HG03342 (cell line): Measurements from ENCODE around the gene MAS1L.
A peak's percentile ranks its signal among the peaks of the same experiment; 100 is the strongest.

Experiments
- ATAC-seq: cut with Tn5 transposase; IDR thresholded peaks from one replicate; pipeline ENCODE4 v1.9.1; 2021; ENCODE audit warnings: mild to moderate bottlenecking, moderate library complexity; ENCODE audit not compliant: unreplicated experiment

The MAS1L gene

DNA sequence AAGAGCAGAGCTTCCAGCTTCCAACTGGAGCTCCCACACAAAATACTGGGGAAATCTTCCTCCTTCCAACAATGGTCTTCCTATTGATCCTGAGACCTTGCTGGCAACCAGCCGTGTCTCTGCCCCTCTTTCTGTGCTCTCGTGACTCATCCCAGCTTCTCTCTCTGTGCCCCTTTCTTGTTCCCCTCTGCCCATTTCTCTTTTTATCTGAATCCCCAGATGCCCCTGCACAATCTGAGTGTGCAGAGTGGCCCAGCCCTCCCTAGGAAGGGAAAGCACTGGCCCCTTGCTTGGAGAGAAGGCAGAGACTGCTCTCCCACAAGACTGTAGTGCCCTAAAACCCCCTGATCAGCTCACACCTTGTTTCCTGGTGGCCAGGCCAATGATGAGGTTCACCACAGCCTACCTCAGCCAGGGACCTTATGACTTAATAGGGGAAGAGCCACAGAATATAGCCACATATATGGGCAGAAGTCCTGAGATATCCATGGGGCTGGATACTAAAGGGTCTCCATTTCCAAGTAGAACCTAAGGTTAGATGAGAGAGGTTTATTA, 23.1 kb upstream of the MAS1L start:
- no peak for ATAC-seq

DNA sequence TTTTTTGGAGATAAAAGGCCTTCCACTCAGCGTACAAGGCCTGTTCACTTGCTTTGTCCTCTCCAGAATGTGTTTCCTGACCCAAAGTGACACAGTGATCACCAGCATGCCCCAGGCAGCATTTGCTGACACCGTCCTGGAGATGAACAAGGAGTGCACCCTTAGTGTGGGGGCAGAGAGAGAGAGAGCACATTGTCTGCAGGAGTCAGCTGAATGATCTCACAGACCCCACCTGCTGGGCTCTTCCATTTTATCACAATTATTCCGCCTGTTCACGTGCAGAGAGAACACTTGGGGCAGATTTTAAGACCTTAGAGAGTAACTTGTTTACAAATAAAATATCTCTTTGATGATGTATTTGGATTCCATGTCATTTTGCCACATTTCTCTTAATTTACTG, 22.4 kb upstream of the MAS1L start:
- no peak for ATAC-seq

DNA sequence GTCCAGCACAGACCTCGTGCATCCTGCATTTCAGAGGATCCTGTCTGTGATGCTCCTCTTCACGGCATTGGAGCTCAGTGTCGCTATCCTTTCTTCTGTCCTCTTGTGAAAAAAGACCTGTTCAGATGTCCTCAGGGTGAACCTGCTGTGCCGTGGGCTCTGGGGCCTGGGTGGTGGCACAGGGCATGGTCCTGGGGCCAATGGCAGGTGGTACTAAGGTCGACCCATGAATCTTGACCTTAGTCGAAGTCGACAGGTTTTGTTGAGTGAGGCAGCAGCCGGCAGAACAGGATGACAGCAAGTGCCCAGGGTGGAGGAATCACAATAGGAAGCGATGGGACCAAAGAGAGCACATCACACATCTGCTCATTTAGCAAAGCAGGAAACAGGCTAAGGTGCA, 22.0 kb upstream of the MAS1L start:
- ATAC-seq, result peak; percentile 8

DNA sequence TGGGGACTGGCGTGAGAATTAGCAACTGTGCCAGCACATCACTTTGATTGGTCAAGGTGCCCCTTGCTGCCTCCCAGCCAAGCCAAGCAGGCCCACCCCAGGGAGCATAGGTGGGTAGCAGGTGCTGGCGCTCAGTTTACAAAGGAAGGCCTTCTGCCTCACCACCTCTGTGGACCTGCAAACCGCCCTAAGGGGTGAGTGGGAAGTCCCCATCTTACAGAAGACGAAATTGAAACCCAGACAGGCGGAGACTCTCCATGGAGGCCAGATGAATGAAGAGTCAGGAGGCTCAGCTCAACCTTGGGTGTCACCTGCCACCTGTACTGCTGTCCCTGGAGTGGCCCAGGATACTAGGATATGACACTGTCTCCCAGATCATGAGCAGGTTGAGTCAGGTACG, 21.5 kb upstream of the MAS1L start:
- ATAC-seq, result peak; percentile 75

DNA sequence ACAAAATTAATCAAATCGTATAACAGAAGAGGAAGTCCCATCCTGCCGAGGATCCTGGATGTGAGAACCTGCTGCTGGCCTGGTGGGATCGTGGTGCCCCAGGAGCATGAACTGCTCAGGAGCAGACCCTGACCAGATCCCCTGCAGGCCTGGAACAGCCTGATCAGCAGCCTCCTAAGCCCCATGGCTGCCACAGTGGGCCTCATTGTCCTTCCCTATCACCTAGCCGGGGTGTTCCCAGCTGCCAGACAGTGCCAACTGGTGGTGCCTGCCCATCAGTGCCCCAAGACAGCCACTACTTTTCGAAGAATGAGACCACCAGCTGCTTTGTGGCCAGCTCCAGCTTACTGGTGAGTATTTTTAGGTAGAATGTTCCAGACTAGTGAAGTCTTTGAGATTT, 19.6 kb upstream of the MAS1L start:
- ATAC-seq, result no peak

DNA sequence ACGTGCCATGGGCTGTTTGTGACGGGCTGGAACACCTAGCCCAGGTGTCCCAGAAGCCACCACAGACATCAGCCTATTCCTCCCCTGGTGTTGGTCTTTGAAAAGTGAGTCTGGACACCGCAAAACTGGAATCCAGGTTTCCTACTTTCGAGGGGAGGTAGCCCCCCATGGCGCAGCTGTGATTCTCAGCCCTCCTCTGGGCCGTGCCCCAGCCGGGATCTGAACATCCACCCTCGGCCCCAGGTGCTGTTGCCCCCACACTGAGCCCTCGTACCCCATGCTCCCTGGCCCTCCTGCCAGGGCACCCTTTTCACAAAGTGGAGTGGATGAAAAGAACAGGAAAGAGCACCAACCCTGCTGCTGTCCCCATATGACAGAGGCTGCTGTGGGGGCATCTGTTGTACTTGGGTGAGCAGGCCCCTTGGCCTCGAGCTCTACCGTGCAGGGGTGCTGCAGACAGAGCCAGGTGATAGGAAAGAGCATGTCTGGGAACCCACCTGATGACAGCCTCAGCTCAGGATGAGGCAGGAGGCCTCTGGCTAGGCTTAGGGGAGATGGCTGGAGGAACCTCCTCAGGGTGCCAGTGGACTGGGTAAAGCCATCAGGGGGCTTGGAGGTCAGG, 18.8 kb upstream of the MAS1L start:
- no peak for ATAC-seq

DNA sequence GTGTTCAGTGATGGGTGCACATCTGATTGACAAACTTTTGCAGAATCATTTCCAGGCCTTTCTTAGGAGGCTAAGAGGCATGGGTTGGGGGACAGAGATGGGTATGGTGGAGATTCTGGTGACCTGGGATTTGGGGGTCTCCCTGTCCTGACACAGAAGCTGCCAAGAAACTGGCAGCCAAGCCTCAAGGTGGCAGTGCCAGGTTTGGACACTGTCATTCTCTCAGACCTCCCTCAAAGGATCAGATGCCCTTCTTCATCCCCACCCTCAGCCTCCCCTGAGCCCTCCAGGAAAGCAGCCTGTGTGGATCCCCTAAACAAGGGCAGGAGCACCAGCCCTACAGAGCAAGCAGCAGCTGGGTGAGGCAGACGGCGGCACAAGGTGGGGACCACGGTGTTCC, 18.1 kb upstream of the MAS1L start:
- no peak for ATAC-seq

DNA sequence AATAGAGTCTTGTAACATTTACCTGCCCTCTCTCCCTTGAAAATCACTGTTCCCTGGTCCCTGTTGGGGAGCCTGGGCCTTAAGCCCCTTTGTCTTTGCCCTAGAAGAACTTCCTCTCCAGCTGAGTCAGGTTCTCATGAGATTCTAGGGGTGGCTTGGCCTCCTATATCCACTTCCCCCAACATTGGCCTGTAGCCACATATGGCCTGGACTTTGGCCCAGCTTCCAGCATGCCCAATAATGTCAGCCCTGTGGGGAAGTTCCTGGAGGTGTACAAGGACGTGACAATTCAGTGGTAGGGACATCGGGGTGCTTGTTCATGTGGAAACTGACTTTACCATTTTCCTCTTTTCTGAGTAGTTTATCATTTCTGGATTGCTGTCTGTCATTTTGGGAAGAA, 17.2 kb upstream of the MAS1L start:
- ATAC-seq, result no peak

DNA sequence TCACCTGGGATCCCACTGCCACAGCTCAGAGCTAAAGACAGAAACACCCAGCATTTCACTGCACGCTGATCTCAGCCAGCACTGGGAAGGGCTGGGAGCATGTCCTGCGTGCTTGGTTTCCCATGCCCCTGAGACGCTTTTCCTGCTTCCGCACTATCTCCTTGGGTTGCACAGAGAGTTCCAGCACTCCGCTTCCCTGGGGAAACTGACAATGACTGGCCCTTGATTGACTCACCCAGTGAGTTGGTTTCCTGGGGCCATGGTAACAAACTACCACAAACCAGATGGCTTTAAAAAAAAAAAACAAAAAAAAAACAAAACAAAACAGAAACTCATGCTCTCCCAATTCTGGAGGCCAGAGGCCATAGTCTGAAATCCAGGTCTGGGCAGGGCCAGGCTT, 14.8 kb upstream of the MAS1L start:
- ATAC-seq, result no peak

DNA sequence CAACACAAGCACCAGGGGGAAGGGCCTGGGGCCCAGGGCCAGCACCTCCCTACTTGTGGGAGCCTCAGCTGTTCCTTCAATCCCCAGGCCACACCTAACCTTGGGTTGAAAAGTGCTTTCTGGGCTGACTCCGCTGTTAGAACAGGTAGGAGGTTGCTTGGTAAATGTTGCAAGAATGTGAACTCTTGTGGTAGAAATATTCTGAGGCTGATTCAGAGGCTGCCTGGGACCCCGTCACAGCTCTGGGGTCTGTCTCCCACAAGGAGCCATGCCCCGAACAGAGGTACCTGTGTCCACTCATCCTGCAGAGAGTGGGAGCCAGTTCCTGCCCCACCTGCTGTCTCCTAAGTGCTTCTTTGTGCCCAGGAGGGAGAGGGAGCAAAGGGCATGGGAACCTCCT, 14.4 kb upstream of the MAS1L start:
- ATAC-seq, result no peak

DNA sequence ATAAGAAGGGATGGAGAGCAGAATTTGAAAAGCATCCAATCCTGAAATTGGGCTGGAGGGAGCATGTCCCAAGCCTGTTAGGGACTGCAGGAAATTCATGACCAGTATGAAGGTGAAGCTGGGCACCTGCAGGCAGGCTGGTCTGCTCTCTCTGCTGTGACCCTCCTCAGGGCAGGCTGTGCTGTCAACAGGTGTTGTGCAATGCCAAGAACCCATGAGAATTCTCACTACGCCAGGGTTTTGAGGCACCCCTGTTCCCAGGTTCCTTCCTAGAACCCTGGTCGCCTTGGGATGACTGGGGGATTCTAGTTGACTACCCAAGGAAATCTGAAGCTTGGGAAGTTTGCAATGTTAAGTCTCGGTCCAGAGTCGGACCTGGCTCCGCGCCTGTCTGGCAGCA, 13.3 kb upstream of the MAS1L start:
- ATAC-seq, result no peak

DNA sequence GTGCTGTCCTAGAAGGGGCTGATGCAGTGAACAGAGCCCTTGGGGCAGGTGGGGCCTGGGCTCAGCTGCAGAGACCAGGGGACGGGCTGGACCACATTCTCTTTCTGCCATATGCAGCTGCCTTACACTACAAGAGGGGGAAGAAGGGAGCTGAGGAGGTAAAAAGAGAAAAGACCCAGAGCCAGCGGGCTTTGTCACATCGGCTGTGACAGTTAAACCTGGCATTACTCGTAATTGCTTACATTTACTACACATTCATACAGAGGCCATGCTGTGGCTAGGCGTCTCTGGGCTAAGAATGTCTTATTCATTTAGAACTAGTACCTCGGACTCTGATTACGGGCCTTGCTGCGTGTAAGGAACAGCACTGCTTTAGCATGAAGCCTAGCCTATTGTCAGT, 12.8 kb upstream of the MAS1L start:
- no peak for ATAC-seq

DNA sequence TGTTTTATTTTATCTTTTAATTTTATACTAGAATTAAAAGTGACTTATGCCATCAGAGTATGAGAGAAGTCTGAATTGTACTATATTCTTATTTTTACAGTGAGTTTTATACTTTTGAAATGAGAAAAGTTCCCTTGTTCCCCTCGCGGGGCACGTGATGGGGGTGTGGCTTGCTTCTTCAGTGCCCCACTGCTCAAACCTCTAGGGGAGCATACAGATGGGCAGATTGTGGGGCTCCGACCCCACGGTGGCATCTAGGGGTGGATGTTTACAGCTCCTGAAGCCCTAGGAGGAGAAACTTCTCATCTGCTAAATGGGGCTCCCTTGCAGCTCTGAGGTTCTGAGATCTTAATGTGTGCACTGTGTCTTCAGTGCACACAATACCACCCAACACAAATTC, 11.9 kb upstream of the MAS1L start:
- no peak for ATAC-seq

DNA sequence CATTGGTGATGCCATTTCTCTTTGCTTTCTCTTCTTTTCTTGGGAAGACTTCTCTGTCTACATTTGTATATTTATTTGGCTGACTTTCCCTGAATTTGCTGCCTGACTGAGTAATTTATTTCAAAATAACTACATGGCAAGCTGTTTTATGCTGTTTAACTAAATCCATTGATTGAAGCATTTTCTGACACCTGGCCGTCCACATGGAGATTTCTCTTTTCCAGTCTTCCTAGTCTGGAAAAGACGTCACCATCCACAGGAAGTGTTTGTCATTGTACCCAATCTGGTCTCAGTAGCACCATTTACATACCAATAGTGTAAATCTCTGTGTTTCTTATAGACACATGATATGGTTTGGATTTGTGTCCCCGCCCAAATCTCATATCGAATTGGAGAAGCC, 9.2 kb upstream of the MAS1L start:
- no peak for ATAC-seq

DNA sequence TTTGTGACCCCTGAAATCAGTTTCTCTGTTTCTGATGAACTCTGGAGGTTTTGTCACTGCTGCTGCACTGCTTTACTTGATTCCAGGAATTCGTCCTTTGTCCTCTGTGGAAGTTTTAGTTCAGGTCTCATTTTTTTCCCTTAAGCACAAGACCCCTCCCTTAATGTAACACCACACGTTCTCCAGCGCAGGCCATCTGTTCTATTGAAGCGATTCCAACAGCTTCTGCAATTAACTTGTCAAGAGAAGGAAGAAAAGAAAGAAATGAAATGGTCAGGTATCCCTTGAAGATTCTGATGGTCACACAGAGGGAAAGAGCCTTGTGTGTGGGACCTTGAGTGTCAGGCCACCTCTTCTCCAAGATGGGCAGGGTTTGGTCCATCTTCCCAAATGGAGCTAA, 7.8 kb upstream of the MAS1L start:
- ATAC-seq, result no peak

DNA sequence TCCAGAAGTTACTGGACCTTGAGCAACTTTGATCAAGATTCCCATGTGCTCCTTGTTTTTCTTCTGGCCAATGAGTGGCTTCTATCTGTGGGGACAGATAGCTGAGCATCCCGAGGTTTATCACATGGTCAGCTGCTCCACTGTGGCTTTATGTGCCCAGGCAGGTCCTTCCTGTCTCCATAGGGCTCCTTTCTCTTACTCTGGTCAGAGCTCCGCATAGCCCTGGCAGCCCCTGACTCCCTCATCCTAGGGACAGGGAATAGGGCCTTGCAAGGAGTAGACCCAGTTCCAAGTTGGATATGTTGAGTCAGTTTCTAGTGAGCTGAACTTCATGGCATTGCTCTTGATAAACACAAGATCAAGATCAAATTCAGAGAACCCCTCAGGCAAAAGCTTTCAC, 6.4 kb upstream of the MAS1L start:
- no peak for ATAC-seq

DNA sequence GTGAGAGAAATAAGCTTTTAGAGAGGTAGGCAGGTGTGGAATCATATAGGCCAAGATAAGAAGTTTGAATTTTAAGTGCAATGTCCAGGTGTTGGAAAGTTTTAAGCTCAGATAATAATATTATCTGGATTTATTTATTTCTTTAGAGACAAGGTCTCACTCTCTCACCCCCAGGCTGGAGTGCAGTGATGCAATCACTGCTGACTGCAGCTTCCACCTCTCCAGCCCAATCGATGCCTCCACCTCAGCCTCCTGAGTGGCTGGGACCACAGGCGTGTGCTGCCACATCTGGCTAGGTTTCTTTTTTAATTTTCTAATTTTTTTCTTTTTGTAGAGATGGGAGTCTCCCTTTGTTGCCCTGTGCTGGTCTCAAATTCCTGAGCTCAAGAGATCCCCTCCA, 5.5 kb upstream of the MAS1L start:
- no peak for ATAC-seq

DNA sequence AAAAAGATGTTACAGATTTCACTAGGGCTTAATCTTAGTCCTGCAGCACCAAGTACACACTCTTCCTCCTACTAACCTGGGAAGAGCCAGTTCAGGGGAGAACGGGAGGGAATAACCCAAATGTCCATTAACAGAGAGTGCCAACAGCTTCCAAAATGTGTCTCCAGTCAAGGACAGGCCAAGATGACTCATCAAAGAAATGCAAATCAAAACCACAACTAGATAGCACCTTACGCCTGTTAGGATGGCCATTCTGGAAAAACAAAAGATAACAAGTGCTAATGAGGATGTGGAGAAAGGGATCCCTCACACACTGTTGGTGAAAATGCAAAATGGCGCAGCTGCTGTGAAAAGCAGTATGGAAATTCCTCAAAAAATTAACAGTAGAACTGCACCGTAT, 3.8 kb upstream of the MAS1L start:
- ATAC-seq, result no peak

DNA sequence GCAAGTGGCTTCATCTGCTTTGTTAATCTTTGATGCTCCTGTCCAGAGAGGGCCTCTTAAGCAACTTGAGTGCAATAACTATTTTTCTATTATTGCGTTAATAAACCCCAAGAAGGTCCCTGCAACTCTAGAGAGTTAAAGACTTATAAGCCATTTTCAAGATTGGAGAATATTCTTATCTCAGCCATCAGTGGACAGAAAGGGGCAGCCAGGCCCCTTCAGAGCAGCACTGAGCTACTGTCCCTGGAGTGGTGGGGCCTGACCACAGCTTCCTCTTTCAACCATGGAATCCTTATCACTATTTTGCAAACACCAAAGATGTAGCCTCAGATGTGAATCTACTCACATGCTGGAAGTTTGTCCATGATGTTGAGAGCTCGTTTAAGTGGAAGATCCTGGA, 2.8 kb upstream of the MAS1L start:
- ATAC-seq, result no peak

DNA sequence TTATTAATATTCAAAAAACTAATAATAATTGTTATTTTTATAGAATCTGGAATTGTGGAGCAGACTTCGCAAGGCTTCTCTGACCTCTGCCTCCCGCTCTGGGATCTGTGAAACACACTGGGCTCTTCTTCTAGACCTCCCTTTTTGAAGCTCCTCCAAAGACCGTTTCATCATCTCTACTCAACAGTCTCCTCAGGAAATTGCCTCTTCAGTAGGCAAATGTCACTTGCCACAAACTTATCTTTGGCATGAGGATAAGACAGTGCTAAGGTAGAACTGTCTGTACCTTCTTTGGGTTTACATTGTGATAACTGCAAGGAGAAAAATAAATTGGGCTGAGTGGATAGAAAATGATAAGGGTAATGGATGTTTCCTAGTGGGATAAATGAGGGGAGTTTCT, 2.3 kb upstream of the MAS1L start:
- ATAC-seq, result no peak

DNA sequence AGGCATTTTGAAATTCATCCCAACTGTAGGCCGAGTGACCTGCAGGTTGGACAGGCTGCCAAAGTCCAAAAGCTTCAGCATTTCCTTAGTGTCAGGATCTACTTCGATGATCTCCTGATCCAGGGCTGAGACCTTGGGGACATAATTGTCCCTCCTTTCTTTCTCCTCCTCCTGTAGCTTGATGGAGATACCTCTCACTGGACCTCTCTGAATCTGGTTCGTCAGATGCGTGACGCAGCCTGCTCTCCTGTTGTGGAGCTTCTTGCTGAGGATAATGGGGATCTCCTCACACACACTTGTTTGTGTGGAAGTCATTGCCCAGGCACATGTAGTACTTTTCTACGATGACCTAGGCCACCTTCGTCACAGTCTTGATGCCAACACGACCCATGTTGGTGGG, 1.5 kb upstream of the MAS1L start:
- ATAC-seq, result no peak

DNA sequence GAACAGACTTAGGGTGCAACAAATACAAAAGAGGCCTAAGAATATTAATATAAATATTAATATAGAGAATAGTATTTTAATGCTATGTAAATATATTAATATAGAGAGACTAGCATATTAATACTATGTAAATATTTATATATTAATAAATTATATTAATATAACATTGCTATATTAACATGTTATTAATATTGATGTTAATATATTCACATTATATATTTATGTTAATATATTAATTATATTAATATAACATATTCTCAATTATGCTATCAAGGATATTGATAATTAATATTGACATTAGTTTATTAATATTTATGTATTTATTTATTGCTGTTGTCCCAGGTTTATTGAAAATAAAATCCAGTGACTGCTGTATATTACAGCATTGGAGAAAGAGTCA, 1.1 kb upstream of the MAS1L start:
- no peak for ATAC-seq

DNA sequence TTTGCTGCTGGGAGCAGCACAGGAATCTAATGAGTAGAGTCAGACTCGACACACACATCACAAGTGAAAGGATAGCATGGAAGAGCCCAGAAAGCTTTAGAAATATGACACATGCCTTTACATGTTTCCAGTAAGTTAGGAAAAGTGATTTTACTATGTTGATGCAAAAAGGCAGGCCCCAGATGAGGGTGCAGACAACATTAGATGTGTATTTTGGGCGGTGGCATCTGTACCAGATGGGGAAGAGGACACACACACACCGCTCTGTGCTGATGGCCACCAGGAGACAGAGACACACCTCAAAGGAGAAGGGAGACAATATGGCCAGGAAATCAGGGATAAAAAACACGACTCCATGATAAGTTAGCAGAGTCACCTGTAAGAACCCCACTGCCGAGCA, 625 bp downstream of the MAS1L start:
- ATAC-seq, result no peak
